Stimulated activated CD8-positive, alpha-beta memory T cell treated with anti-CD3 and anti-CD28 coated beads, Interleukin-4, amount 100 ng/mL, for 24 hours (primary cell): ENCODE results near the gene RBM46.
"Not testable (repeated sequence)": the region's sequence is repeated elsewhere in the genome, so short reads cannot be mapped to it uniquely, and the experiment has no call there.

Experiments used
- DNase-seq: peaks from one replicate; pipeline ENCODE4 v3.0.0-alpha.2; 2020; ENCODE audit warnings: low read depth

Gene RBM46

DNA sequence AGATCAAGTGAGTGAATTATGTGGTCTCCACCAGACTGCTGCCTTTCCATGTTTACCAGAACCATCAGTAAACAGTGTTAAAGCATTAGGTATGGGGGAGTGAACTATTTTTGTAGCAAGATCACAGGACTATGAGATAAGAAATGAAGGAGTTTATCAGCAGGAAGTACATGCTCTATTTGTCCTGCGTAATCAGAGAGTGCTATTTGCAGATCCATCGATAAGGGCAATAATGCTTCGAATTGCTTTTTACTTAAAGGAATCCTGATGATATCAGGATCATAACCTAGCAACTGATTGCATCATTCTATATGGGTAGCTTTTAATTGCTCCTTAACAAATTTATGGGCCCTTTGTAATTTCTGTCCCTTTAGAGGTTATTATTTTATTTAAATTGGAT, 57.1 kb downstream of the RBM46 start:
- DNase-seq = no peak

GRCh38 chr4:154838694-154839093, 57.6 kb downstream of the RBM46 start:
- no peak for DNase-seq

DNA sequence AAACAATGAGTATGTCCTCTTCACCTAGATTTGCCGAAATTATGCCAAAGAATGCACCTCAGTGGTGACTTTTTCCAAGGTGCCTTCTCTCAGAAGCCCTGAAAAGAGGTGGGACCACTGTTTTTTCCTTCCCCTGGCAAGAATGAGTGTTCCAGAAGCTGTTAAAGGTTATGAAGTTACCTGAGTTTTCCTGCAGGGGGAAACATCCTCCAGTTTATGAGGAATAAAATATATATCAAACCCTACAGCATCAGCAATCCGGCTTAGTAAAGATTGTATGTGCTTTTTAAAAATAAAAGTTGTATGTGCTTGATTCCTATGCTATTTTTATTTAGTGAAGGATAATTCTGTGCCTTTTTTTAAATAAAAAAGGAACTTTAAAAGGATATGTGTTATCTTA, 73.3 kb downstream of the RBM46 start:
- DNase-seq = no peak

DNA sequence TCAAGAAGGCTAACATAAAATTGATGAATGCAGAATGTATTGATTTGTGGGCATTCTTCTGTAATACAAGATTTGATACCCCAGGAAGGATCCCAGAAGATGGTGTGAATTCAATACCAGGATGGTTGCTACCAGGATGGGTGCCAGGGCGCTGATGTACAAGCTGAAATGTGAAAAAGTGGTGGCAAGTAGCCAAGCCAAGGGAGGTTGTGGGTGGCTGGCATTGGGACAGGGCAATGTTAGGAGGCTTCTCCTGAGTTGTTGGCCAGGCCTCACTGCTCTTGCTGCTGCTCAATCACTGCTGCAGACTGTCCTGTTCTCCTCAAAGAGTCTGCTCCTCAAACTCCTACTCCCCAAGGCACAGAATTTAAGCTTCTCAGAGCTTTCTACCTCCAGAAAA, 77.1 kb downstream of the RBM46 start:
- DNase-seq = no peak

DNA sequence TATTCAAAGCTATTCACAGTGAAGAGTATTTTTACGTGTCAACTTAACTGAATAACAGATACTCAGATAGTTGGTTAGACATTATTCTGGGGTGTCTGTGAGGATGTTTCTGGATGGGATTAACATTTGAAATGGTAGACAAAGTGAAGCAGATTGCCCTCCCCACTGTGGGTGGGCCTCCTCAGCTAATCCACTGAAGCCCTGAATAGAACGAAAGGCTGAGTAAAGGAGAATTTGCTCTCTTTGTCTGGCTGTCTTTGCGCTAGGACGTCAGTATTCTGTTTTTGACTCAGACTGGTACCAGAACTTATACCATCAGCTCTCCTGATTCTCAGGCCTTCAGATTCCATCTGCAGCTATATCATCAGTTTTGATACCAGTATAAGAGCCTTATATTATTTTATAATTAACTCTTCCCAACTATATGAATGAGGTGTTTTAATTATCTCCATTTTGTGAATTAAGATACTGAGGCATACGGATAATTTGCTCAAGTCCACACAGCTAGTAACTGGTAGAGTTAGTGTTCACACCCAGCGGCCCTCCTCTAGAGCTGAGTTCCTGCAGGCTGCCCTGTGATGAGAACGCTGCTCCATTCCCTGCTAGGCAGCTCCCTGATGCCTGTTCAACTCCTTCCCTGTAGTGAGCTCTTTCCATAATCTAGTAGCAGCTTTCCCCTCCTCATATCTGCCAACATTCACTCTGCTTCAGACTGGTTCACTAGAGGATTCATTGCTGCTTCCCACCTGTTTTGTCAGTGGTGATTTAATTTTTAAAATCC, 87.5 kb downstream of the RBM46 start:
- DNase-seq = no peak

DNA sequence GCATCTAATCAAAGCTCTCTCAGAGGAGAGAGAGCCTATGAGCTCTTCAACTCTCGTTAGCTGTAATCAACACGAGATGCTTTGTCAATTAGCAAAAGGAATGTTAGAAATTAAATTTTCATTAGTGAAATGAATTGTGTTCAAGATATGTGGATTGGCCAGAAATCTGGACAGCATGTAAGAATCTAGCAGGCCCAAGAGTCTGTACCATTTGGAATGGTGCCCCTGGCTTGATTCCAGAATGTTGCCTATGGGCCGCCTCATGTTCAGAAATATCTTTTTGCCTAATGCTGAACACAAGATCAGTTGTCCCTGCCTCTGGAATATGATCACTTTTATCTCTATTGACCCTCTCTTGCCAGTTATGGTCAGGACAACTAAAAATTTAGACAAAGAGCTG, 88.2 kb downstream of the RBM46 start:
- DNase-seq = no peak

GRCh38 chr4:154872198-154872597, 91.1 kb downstream of the RBM46 start:
- no peak for DNase-seq

DNA sequence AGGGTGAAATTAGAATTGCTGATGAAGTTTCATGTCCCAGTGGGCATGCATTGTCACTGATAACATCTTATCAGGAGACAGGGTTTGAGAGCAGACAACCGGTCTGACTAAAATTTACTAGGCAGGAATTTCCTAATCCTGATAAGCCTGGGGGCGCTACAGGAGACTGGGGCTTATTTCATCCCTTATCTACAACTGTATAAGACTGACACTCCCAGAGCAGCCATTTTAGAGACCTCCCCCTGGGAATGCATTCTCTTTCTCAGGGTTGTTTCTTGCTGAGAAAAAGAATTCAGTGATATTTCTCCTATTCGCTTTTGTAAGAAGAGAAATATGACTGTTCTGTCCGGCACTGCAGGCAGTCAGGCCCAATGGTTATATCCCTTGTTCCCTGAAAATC, 93.0 kb downstream of the RBM46 start:
- not testable (repeated sequence) for DNase-seq

GRCh38 chr4:154877110-154877760, 96.2 kb downstream of the RBM46 start:
- no peak for DNase-seq
